ENCODE measurements around the gene CTSD. TPM values are rescaled to one million over a fixed set of nuclear protein-coding genes. Genes with fewer than 3 reads are reported as not detected.

CTSD gene
- total and polyA plus RNA-seq, 2 of the 8 experiments (the other 6 are each of a cell fraction or from before 2014, with no cell fraction given): 169 to 173 TPM

GRCh38 chr11:1773994-1774550 is 10.3 kb upstream of the CTSD start (continued):
- no peak for TF ChIP-seq CHD7 (IDR thresholded peaks at IDR 0.05; ENCODE audit: insufficient replicate concordance, low read length)
- TF ChIP-seq HDAC2 (IDR thresholded peaks at IDR 0.05; ENCODE audit: borderline replicate concordance in 1 of 2, low read depth in 2 of 2, low read length in 2 of 2): no peak
- no peak for TF ChIP-seq GABPA (IDR thresholded peaks at IDR 0.05; ENCODE audit: borderline replicate concordance, insufficient read depth, low read length)
- TF ChIP-seq NANOG (IDR thresholded peaks at IDR 0.05; ENCODE audit: insufficient read depth, low read depth, low read length, poor library complexity, severe bottlenecking): no peak
- TF ChIP-seq SRF (IDR thresholded peaks at IDR 0.05; ENCODE audit: low read depth, low read length): no peak
- no peak for TF ChIP-seq BCL11A (IDR thresholded peaks at IDR 0.05; ENCODE audit: low read depth in 2 of 2, low read length in 2 of 2)
- TF ChIP-seq SAP30 (IDR thresholded peaks at IDR 0.05; ENCODE audit: insufficient read depth, insufficient replicate concordance, low read length): no peak
- TF ChIP-seq PHF8 (conservative IDR thresholded peaks at IDR 0.05; ENCODE audit: low read depth, low read length): no peak
